PC-3 (cell line): ENCODE data around the gene MAD1L1. TPM values are rescaled to one million over a fixed set of nuclear protein-coding genes. Genes with fewer than 3 reads are reported as not detected.

Experiments
- ATAC-seq: fragments of 200-7000 bp; cut with Tn5 transposase; 2 replicates; pipeline ENCODE4 v1.9.1; 2020; ENCODE audit warnings: mild to moderate bottlenecking, moderate library complexity
- BruUV-seq: library from RNA; stranded (reverse); fragments of 400-500 nt; replicated peaks from 2 replicates; lab custom pipeline; 2021; lab: Mats Ljungman, UMichigan
- CTCF ChIA-PET: fragments of 300-600 bp; sonication (Branson Sonifier 250); formaldehyde crosslinking; loops from one replicate; lab custom pipeline; 2022; ENCODE audit warnings: antibody characterized with exemption; lab: Charles Lee
- POLR2A ChIA-PET: fragments of 300-600 bp; sonication (Branson Sonifier 250); formaldehyde crosslinking; loops from one replicate; lab custom pipeline; 2022; ENCODE audit warnings: antibody characterized with exemption; ENCODE audit not compliant: unreplicated experiment; lab: Charles Lee
- DNase-seq: peaks from one replicate; pipeline ENCODE4 v3.0.0-alpha.2; 2015
- H2AFZ ChIP-seq: fragments of 300-600 bp; sonication (generic); 2 replicates; pipeline ENCODE4 v1.6.0; 2016; ENCODE audit warnings: antibody characterized with exemption, low read length
- H3F3A ChIP-seq: fragments of 300-600 bp; sonication (generic); one replicate; pipeline ENCODE4 v1.6.0; 2017; ENCODE audit warnings: antibody characterized with exemption, low read length, control low read depth, mild to moderate bottlenecking; ENCODE audit not compliant: unreplicated experiment
- H3K27ac ChIP-seq: fragments of 300-600 bp; sonication (generic); 2 replicates; pipeline ENCODE4 v1.5.1; 2016; ENCODE audit warnings: mild to moderate bottlenecking, low read length
- H3K27me3 ChIP-seq: fragments of 300-600 bp; sonication (generic); 2 replicates; pipeline ENCODE4 v1.6.1; 2016; ENCODE audit warnings: low read length, mixed read lengths
- H3K36me3 ChIP-seq: fragments of 300-600 bp; sonication (generic); 2 replicates; pipeline ENCODE4 v1.6.1; 2016; ENCODE audit warnings: low read depth, mixed run types, low read length, mixed read lengths
- H3K4me1 ChIP-seq: fragments of 300-600 bp; sonication (generic); 2 replicates; pipeline ENCODE4 v1.5.1; 2016; ENCODE audit warnings: low read length; ENCODE audit not compliant: insufficient read depth
- H3K4me2 ChIP-seq: fragments of 300-600 bp; sonication (generic); 2 replicates; pipeline ENCODE4 v1.6.0; 2016; ENCODE audit warnings: low read length
- H3K4me3 ChIP-seq: fragments of 300-600 bp; sonication (generic); 2 replicates; pipeline ENCODE4 v1.5.1; 2016; ENCODE audit warnings: mild to moderate bottlenecking, low read length, mixed read lengths
- H3K79me2 ChIP-seq: fragments of 300-600 bp; sonication (generic); 2 replicates; pipeline ENCODE4 v1.6.1; 2017; ENCODE audit warnings: low read length, mixed read lengths
- H3K9ac ChIP-seq: fragments of 300-600 bp; sonication (generic); 2 replicates; pipeline ENCODE4 v1.6.0; 2016; ENCODE audit warnings: mild to moderate bottlenecking, low read length
- H3K9me2 ChIP-seq: fragments of 300-600 bp; sonication (generic); replicated peaks from 2 replicates; pipeline ENCODE4 v1.6.1; 2016; ENCODE audit warnings: mixed run types, low read length, mixed read lengths
- H3K9me3 ChIP-seq: fragments of 300-600 bp; sonication (generic); 2 replicates; pipeline ENCODE4 v1.6.1; 2016; ENCODE audit warnings: low read length, mixed read lengths
- H4K20me1 ChIP-seq: fragments of 300-600 bp; sonication (generic); 2 replicates; pipeline ENCODE4 v1.6.1; 2016; ENCODE audit warnings: low read length, mixed read lengths
- CTCF ChIP-seq: fragments of 300-600 bp; sonication (generic); conservative IDR thresholded peaks from 2 replicates; pipeline ENCODE4 v1.5.1; 2017; ENCODE audit warnings: antibody characterized with exemption, low read depth, mild to moderate bottlenecking, low read length
- EZH2 ChIP-seq: fragments of 300-600 bp; sonication (generic); IDR thresholded peaks from one replicate; pipeline ENCODE4 v1.6.1; 2017; ENCODE audit warnings: antibody characterized with exemption, mild to moderate bottlenecking, low read length; ENCODE audit not compliant: unreplicated experiment
- EZH2phosphoT487 ChIP-seq: fragments of 300-600 bp; sonication (generic); IDR thresholded peaks from 2 replicates; pipeline ENCODE4 v1.6.1; 2018; ENCODE audit warnings: mild to moderate bottlenecking, antibody characterized with exemption, low read length, borderline replicate concordance
- intact Hi-C: fragments of 100-400 bp; cut with micrococcal nuclease; formaldehyde crosslinking; loops from 2 replicates; pipeline ENCODE4 v1.9.0; 2023
- total RNA-seq: library from RNA; depleted of rRNA; stranded (reverse); fragments of >200 nt; gene quantifications from 2 replicates; pipeline ENCODE4 v1.2.3, GENCODE V29; 2014

MAD1L1 gene
- total RNA-seq, 1 experiment from 2014 or later: 88.4 TPM

GRCh38 chr7:2105280-2105679 lies 127.5 kb downstream of the MAD1L1 start:
- intact Hi-C loops: no loop called here
- Histone ChIP-seq H3K27ac (no peak overlapping the region), H3K4me3 (no peak overlapping the region), H3K79me2 (peaks cover 9% of the 10 kb centered on the region), H3K27me3 (no peaks in the 10 kb centered on the region), H2AFZ (no peak overlapping the region), H4K20me1 (no peaks in the 10 kb centered on the region), H3K9me2 (no peaks in the 10 kb centered on the region), H3K36me3 (no peaks in the 10 kb centered on the region), H3F3A (no peaks in the 10 kb centered on the region), H3K9me3 (no peaks in the 10 kb centered on the region), H3K4me2 (no peak overlapping the region), H3K4me1 (peaks cover 10% of the 10 kb centered on the region), H3K9ac (no peak overlapping the region)
- no peak for DNase-seq
- POLR2A ChIA-PET: no interaction called here
- CTCF ChIA-PET: no interaction called here
- no peak for ATAC-seq
- no TSS peak for BruUV-seq
- TF ChIP-seq EZH2 (no peak), CTCF (no peak), EZH2phosphoT487 (no peak)

GRCh38 chr7:2104716-2105115 lies 128.0 kb downstream of the MAD1L1 start:
- Histone ChIP-seq H3K9ac (no peak overlapping the region), H3F3A (no peaks in the 10 kb centered on the region), H4K20me1 (no peaks in the 10 kb centered on the region), H3K27me3 (no peaks in the 10 kb centered on the region), H3K4me2 (no peak overlapping the region), H3K79me2 (peaks cover 7% of the 10 kb centered on the region), H3K4me1 (peaks cover 4% of the 10 kb centered on the region), H2AFZ (no peak overlapping the region), H3K4me3 (no peak overlapping the region), H3K36me3 (no peaks in the 10 kb centered on the region), H3K9me2 (no peaks in the 10 kb centered on the region), H3K9me3 (no peaks in the 10 kb centered on the region), H3K27ac (no peak overlapping the region)
- ChIA-PET POLR2A (no interaction called here), CTCF (no interaction called here)
- no peak for DNase-seq
- ATAC-seq: no peak
- TF ChIP-seq EZH2 (no peak), CTCF (no peak), EZH2phosphoT487 (no peak)
- no TSS peak for BruUV-seq
- intact Hi-C loops: no loop called here

- Histone ChIP-seq H3K9ac (no peak overlapping the region), H2AFZ (no peak overlapping the region), H3K9me3 (no peaks in the 10 kb centered on the region), H3K4me1 (no peaks in the 10 kb centered on the region), H3K4me2 (no peak overlapping the region), H3F3A (no peaks in the 10 kb centered on the region), H3K27ac (no peak overlapping the region), H3K27me3 (no peaks in the 10 kb centered on the region), H3K36me3 (no peaks in the 10 kb centered on the region), H3K4me3 (no peak overlapping the region), H4K20me1 (no peaks in the 10 kb centered on the region), H3K9me2 (no peaks in the 10 kb centered on the region), H3K79me2 (peaks cover 2% of the 10 kb centered on the region; the same call in 1 of the 2 replicates)
- intact Hi-C loops: no loop called here
- ChIA-PET POLR2A (no interaction called here), CTCF (no interaction called here)
- BruUV-seq: no TSS peak
- TF ChIP-seq EZH2: no peak
- TF ChIP-seq CTCF: peak; percentile 40; the same call in 1 of the 2 replicates
- no peak for TF ChIP-seq EZH2phosphoT487
- DNase-seq (no peak), ATAC-seq (no peak)
Observed at GRCh38 chr7:2104107-2104710, 128.5 kb downstream of the MAD1L1 start.
